Measurements from ENCODE around the gene OMG.
A peak's percentile ranks its signal among the peaks of the same experiment; 100 is the strongest.

OMG gene

DNA sequence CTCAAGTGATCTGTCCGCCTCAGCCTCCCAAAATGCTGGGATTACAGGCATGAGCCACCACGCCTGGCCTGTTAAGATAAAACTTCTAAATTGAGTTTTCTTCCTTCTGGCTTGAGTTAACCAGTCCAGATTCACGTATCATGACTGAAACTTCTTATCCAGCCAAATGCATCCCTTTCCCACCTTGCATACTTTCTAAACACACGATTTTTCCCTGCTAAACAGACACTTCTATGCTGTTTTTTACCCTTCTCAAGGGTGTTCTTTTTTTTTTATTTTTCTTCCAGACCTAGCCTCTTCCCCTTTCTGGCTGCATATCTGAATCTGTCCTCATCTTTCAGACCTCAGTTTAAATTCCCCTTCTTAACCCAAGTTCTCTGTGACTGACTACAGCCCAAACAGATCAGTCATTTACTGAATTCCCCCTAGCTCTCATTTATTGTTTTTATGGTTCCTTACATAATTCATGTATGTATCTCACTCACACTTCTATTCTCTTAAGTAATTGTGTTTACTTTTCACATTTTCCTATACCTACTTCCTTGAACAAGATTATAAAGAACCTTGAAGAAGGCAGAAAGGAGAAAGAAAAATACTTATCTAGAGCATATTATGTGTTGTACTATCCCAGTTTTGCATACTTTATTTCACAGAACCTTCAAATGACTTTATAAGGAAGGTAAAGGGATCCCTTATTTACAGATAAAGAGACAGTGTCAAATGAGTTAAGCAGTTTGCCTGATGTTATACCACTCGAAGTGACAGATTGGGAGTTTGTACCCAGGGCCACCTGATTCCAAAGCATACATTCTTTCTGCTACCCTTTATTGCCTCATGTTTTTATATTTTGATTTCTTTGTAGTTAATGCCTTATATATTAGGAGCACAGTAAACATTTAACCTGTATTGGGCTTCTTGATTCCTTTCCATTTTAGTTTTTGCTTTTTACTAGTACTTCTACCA is 11.6 kb upstream of the OMG start:
- Histone ChIP-seq H3K9ac (ENCODE audit: low read depth, low read length, poor library complexity, severe bottlenecking) (peak overlapping the region; percentile 85), H3K36me3 (ENCODE audit: insufficient read depth, low read length) (peaks cover 19% of the 10 kb centered on the region; the same call in 1 of the 2 replicates), H3K9me3 (ENCODE audit: insufficient read depth, low read depth, low read length) (no peaks in the 10 kb centered on the region), H3K4me1 (ENCODE audit: insufficient read depth, low read length, poor library complexity, severe bottlenecking) (peaks cover 64% of the 10 kb centered on the region), H3K79me2 (ENCODE audit: insufficient read depth, low read length) (peaks cover 85% of the 10 kb centered on the region), H4K20me1 (ENCODE audit: insufficient read depth, low read length, poor library complexity, severe bottlenecking) (no peaks in the 10 kb centered on the region), H3K9me2 (replicated peaks; ENCODE audit: low read depth, low read length) (no peaks in the 10 kb centered on the region), H3K4me2 (ENCODE audit: low read depth, low read length, poor library complexity, severe bottlenecking) (peak overlapping the region; percentile 92), H3K4me3 (ENCODE audit: low read length, poor library complexity, severe bottlenecking) (peak overlapping the region; percentile 79), H3K27me3 (ENCODE audit: insufficient read depth, low read length, poor library complexity, severe bottlenecking) (no peaks in the 10 kb centered on the region), H2AFZ (ENCODE audit: low read length) (no peak overlapping the region), H3F3A (ENCODE audit: low read depth) (peaks cover under 1% of the 10 kb centered on the region; the same call in 1 of the 2 replicates)
- TF ChIP-seq EZH2phosphoT487 (IDR thresholded peaks at IDR 0.05; ENCODE audit: borderline replicate concordance), result no peak
- no peak for TF ChIP-seq CTCF (conservative IDR thresholded peaks at IDR 0.05; ENCODE audit: low read length)

GRCh38 chr17:31307640-31308039 is 10.6 kb upstream of the OMG start:
- H3K9me3 ChIP-seq (ENCODE audit: insufficient read depth, low read depth, low read length), result no peaks in the 10 kb centered on the region
- H3K9ac ChIP-seq (ENCODE audit: low read depth, low read length, poor library complexity, severe bottlenecking), result peak overlapping the region; percentile 85
- no peak for TF ChIP-seq CTCF (conservative IDR thresholded peaks at IDR 0.05; ENCODE audit: low read length)
- no peak for TF ChIP-seq EZH2phosphoT487 (IDR thresholded peaks at IDR 0.05; ENCODE audit: borderline replicate concordance)
- peaks cover 25% of the 10 kb centered on the region; the same call in 1 of the 2 replicates for H3K36me3 ChIP-seq (ENCODE audit: insufficient read depth, low read length)
- peak overlapping the region; percentile 92 for H3K4me2 ChIP-seq (ENCODE audit: low read depth, low read length, poor library complexity, severe bottlenecking)
- H3K9me2 ChIP-seq (replicated peaks; ENCODE audit: low read depth, low read length), result no peaks in the 10 kb centered on the region
- peaks cover 81% of the 10 kb centered on the region for H3K79me2 ChIP-seq (ENCODE audit: insufficient read depth, low read length)
- H2AFZ ChIP-seq (ENCODE audit: low read length), result no peak overlapping the region
- no peaks in the 10 kb centered on the region for H3F3A ChIP-seq (ENCODE audit: low read depth)
- H4K20me1 ChIP-seq (ENCODE audit: insufficient read depth, low read length, poor library complexity, severe bottlenecking), result no peaks in the 10 kb centered on the region
- H3K27me3 ChIP-seq (ENCODE audit: insufficient read depth, low read length, poor library complexity, severe bottlenecking), result no peaks in the 10 kb centered on the region
- peaks cover 56% of the 10 kb centered on the region for H3K4me1 ChIP-seq (ENCODE audit: insufficient read depth, low read length, poor library complexity, severe bottlenecking)
- peak overlapping the region; percentile 79 for H3K4me3 ChIP-seq (ENCODE audit: low read length, poor library complexity, severe bottlenecking)

GRCh38 chr17:31299624-31300023 is 2.6 kb upstream of the OMG start:
- H3K27me3 ChIP-seq (ENCODE audit: insufficient read depth, low read length, poor library complexity, severe bottlenecking), result no peaks in the 10 kb centered on the region
- H3K4me1 ChIP-seq (ENCODE audit: insufficient read depth, low read length, poor library complexity, severe bottlenecking), result no peaks in the 10 kb centered on the region
- H4K20me1 ChIP-seq (ENCODE audit: insufficient read depth, low read length, poor library complexity, severe bottlenecking), result no peaks in the 10 kb centered on the region
- no peak overlapping the region for H3K4me3 ChIP-seq (ENCODE audit: low read length, poor library complexity, severe bottlenecking)
- H3K79me2 ChIP-seq (ENCODE audit: insufficient read depth, low read length), result 0 out of 2 replicates have a peak, but pooled peaks cover 3% of the 10 kb centered on the region
- peaks cover 12% of the 10 kb centered on the region; the same call in 1 of the 2 replicates for H3K36me3 ChIP-seq (ENCODE audit: insufficient read depth, low read length)
- H2AFZ ChIP-seq (ENCODE audit: low read length), result no peak overlapping the region
- TF ChIP-seq EZH2phosphoT487 (IDR thresholded peaks at IDR 0.05; ENCODE audit: borderline replicate concordance) (no peak), CTCF (conservative IDR thresholded peaks at IDR 0.05; ENCODE audit: low read length) (no peak)
- no peaks in the 10 kb centered on the region for H3K9me2 ChIP-seq (replicated peaks; ENCODE audit: low read depth, low read length)
- no peak overlapping the region for H3K9ac ChIP-seq (ENCODE audit: low read depth, low read length, poor library complexity, severe bottlenecking)
- no peaks in the 10 kb centered on the region for H3F3A ChIP-seq (ENCODE audit: low read depth)
- H3K9me3 ChIP-seq (ENCODE audit: insufficient read depth, low read depth, low read length), result no peaks in the 10 kb centered on the region
- H3K4me2 ChIP-seq (ENCODE audit: low read depth, low read length, poor library complexity, severe bottlenecking), result no peak overlapping the region
